ENCODE data around the gene MALT1.
"Not testable (repeated sequence)": the region's sequence is repeated elsewhere in the genome, so short reads cannot be mapped to it uniquely, and the experiment has no call there.

The MALT1 gene

DNA sequence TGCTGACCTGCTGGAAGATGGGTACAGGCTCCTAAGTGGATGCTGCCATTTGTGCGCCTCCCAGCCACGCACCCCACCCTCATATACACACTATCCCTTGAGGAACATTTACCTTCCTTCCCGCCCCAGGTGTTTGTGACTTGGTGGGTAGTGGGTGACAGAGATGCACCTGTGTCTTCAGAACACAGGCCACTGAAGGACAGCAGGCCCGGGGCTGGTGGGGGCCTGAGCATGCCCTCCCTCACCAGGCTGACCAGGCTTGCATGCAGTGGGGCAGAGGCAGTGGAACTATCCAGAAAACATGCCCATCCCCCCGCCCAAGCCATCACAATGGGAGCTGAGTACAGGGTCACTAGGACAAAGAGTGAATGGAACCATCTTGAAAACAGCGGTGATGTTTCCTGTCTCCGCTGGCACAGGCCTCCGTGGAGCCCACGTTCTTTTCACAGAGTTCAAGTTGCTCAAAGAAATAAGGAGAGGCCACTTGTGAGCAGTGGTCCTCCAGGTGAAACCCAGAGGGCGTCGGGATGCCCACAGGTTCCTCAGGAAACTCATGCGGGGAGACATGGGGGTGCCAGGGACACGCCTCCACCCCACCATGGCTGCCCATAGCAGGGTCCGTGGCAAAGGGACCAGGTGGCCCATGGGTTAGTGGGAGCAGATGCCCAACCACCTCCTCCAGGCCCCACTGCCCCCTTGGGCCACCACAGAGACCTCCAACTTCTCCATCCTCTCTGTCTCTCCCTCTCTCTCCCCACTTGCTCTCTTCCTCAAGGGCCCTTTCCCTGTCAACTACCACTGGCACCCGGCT, 90.9 kb downstream of the MALT1 start:
- no peak overlapping the region for H3K9ac ChIP-seq (ENCODE audit: low read depth, low read length)
- H3K4me1 ChIP-seq (ENCODE audit: control insufficient read depth, insufficient read depth, low read length): no peaks in the 10 kb centered on the region
- H3K4me2 ChIP-seq (ENCODE audit: low read length): no peak overlapping the region
- H3K4me3 ChIP-seq (ENCODE audit: low read length): no peak overlapping the region
- H3K36me3 ChIP-seq (ENCODE audit: insufficient read depth, low read length): no peaks in the 10 kb centered on the region
- H3K9me3 ChIP-seq (replicated peaks; ENCODE audit: low read length): no peaks in the 10 kb centered on the region
- peaks cover 35% of the 10 kb centered on the region for H3K27me3 ChIP-seq (ENCODE audit: control insufficient read depth, insufficient read depth, low read length)

GRCh38 chr18:58762781-58763171, 91.5 kb downstream of the MALT1 start:
- H3K9me3 ChIP-seq (replicated peaks; ENCODE audit: low read length): no peaks in the 10 kb centered on the region
- H3K27me3 ChIP-seq (ENCODE audit: control insufficient read depth, insufficient read depth, low read length): peaks cover 35% of the 10 kb centered on the region
- no peaks in the 10 kb centered on the region for H3K36me3 ChIP-seq (ENCODE audit: insufficient read depth, low read length)
- no peak overlapping the region for H3K9ac ChIP-seq (ENCODE audit: low read depth, low read length)
- H3K4me1 ChIP-seq (ENCODE audit: control insufficient read depth, insufficient read depth, low read length): no peaks in the 10 kb centered on the region
- H3K4me2 ChIP-seq (ENCODE audit: low read length): no peak overlapping the region
- H3K4me3 ChIP-seq (ENCODE audit: low read length): no peak overlapping the region

- no peaks in the 10 kb centered on the region for H3K36me3 ChIP-seq (ENCODE audit: insufficient read depth, low read length)
- H3K4me1 ChIP-seq (ENCODE audit: control insufficient read depth, insufficient read depth, low read length): peaks cover 9% of the 10 kb centered on the region
- H3K9ac ChIP-seq (ENCODE audit: low read depth, low read length): no peak overlapping the region
- H3K27me3 ChIP-seq (ENCODE audit: control insufficient read depth, insufficient read depth, low read length): peaks cover 53% of the 10 kb centered on the region
- H3K4me2 ChIP-seq (ENCODE audit: low read length): no peak overlapping the region
- no peaks in the 10 kb centered on the region for H3K9me3 ChIP-seq (replicated peaks; ENCODE audit: low read length)
- no peak overlapping the region for H3K4me3 ChIP-seq (ENCODE audit: low read length)
Measured at GRCh38 chr18:58766164-58766563, 94.9 kb downstream of the MALT1 start.

DNA sequence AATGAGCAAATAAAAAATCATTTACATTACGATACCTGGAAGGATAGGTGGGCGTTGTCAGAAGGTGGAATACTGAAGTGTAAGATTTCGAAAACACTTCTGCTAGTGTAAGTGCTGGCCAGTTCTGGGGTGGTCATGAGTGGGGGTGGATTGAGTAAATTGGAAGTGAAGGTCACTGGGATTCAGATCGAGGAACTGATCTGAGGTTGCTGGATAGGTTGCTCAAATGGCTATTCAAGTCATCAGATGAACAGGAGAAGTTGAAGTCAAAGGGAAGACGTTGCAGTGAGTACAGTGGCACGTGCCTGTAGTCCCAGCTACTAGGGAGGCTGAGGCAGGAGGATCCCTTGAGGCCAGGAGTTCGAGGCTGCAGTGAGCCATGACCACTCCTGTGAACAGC, 95.7 kb downstream of the MALT1 start:
- Histone ChIP-seq H3K4me2 (ENCODE audit: low read length) (no peak overlapping the region), H3K4me1 (ENCODE audit: control insufficient read depth, insufficient read depth, low read length) (peaks cover 9% of the 10 kb centered on the region), H3K27me3 (ENCODE audit: control insufficient read depth, insufficient read depth, low read length) (peaks cover 59% of the 10 kb centered on the region), H3K9ac (ENCODE audit: low read depth, low read length) (no peak overlapping the region), H3K4me3 (ENCODE audit: low read length) (no peak overlapping the region), H3K9me3 (replicated peaks; ENCODE audit: low read length) (no peaks in the 10 kb centered on the region), H3K36me3 (ENCODE audit: insufficient read depth, low read length) (no peaks in the 10 kb centered on the region)

DNA sequence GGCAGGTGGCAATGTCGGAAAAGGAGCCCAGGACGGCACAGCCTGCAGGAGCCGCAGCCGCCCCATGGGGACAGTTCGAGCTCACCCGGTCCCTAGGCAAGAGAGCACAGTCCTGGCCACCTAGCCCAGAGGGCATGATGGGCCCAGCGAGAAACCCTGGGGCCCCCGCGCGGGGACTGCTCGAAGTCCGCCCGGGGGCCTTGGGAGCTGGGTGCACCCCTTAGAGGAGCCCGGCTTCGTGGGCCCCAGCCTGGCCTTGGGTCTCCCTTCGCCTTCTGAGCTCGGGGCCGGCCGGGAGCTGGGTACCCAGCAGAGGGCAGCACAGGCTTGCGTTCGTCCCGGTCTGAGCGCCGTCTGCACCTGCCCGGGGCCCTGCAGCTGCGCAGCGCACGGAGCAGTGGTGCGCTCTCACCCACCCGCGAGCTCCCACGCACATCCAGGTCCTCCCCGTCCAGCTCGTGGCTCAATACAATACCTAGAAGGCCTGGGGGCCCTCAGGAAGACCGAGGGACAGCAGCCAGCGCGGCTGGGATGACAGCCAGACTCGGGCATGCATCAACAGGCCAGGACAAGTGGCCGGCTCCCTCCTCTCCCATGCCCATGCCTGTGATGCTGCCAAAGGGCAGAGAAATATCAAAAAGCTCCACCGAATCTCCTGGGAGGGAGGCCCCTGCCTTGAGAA, 97.2 kb downstream of the MALT1 start:
- no peaks in the 10 kb centered on the region for H3K9me3 ChIP-seq (replicated peaks; ENCODE audit: low read length)
- H3K36me3 ChIP-seq (ENCODE audit: insufficient read depth, low read length): no peaks in the 10 kb centered on the region
- peaks cover 9% of the 10 kb centered on the region for H3K4me1 ChIP-seq (ENCODE audit: control insufficient read depth, insufficient read depth, low read length)
- no peak overlapping the region for H3K9ac ChIP-seq (ENCODE audit: low read depth, low read length)
- H3K4me2 ChIP-seq (ENCODE audit: low read length): peak overlapping the region; percentile 91
- peaks cover 67% of the 10 kb centered on the region for H3K27me3 ChIP-seq (ENCODE audit: control insufficient read depth, insufficient read depth, low read length)
- peak overlapping the region; percentile 65 for H3K4me3 ChIP-seq (ENCODE audit: low read length)

- Histone ChIP-seq H3K4me2 (ENCODE audit: low read length) (no peak overlapping the region), H3K9me3 (replicated peaks; ENCODE audit: low read length) (no peaks in the 10 kb centered on the region), H3K4me1 (ENCODE audit: control insufficient read depth, insufficient read depth, low read length) (peaks cover 9% of the 10 kb centered on the region), H3K36me3 (ENCODE audit: insufficient read depth, low read length) (no peaks in the 10 kb centered on the region), H3K27me3 (ENCODE audit: control insufficient read depth, insufficient read depth, low read length) (peaks cover 67% of the 10 kb centered on the region), H3K9ac (ENCODE audit: low read depth, low read length) (no peak overlapping the region), H3K4me3 (ENCODE audit: low read length) (no peak overlapping the region)
Measured at GRCh38 chr18:58769321-58769720, 98.1 kb downstream of the MALT1 start.

DNA sequence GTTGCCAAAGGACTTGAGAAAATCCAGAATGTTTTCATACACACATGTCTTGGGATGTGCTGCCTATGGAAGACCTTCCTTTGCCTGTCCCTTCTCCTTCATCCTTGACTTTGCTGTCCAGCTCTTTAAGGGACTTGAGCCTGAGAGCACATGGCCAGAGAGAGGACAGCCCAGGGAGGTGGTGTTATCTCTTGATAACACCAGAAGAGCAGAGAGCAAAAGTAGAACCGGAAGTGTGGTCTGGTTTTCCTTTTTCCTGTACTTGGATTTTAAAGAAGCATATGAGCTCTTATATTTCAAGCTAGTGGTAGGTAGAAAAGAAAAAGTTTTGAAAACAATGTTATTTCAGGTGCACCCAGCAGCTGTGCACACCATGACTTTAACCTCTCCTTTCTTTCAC, 99.3 kb downstream of the MALT1 start:
- Histone ChIP-seq H3K9ac (ENCODE audit: low read depth, low read length) (no peak overlapping the region), H3K4me1 (ENCODE audit: control insufficient read depth, insufficient read depth, low read length) (peaks cover 9% of the 10 kb centered on the region), H3K27me3 (ENCODE audit: control insufficient read depth, insufficient read depth, low read length) (peaks cover 58% of the 10 kb centered on the region), H3K4me3 (ENCODE audit: low read length) (no peak overlapping the region), H3K9me3 (replicated peaks; ENCODE audit: low read length) (no peaks in the 10 kb centered on the region), H3K4me2 (ENCODE audit: low read length) (no peak overlapping the region), H3K36me3 (ENCODE audit: insufficient read depth, low read length) (no peaks in the 10 kb centered on the region)

- H3K9me3 ChIP-seq (replicated peaks; ENCODE audit: low read length): no peaks in the 10 kb centered on the region
- no peaks in the 10 kb centered on the region for H3K36me3 ChIP-seq (ENCODE audit: insufficient read depth, low read length)
- H3K4me2 ChIP-seq (ENCODE audit: low read length): no peak overlapping the region
- H3K9ac ChIP-seq (ENCODE audit: low read depth, low read length): no peak overlapping the region
- H3K27me3 ChIP-seq (ENCODE audit: control insufficient read depth, insufficient read depth, low read length): peaks cover 46% of the 10 kb centered on the region
- H3K4me3 ChIP-seq (ENCODE audit: low read length): no peak overlapping the region
- H3K4me1 ChIP-seq (ENCODE audit: control insufficient read depth, insufficient read depth, low read length): peaks cover 9% of the 10 kb centered on the region
Measured at GRCh38 chr18:58772161-58772560, 100.9 kb downstream of the MALT1 start.

DNA sequence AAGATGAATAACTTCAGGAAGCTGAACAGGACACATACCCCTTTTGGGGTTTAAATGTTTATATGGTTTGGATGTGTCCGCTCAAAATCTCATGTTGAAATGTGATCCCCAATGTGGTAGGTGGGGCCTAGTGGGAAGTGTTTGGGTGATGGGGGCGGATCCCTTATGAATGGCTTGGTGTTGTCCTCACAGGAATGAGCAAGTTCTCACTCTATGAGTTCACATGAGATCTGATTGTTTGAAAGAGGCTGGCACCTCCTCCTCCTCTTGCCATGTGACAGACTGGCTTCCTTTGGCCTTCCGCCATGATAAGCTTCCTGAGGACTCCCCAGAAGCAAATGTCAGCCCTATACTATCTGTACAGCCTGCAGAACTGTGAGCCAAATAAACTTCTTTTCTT, 104.8 kb downstream of the MALT1 start:
- Histone ChIP-seq H3K4me3 (ENCODE audit: low read length) (no peak overlapping the region), H3K27me3 (ENCODE audit: control insufficient read depth, insufficient read depth, low read length) (peaks cover 19% of the 10 kb centered on the region), H3K4me2 (ENCODE audit: low read length) (no peak overlapping the region), H3K9me3 (replicated peaks; ENCODE audit: low read length) (no peaks in the 10 kb centered on the region), H3K9ac (ENCODE audit: low read depth, low read length) (no peak overlapping the region), H3K36me3 (ENCODE audit: insufficient read depth, low read length) (no peaks in the 10 kb centered on the region), H3K4me1 (ENCODE audit: control insufficient read depth, insufficient read depth, low read length) (no peaks in the 10 kb centered on the region)

GRCh38 chr18:58776541-58776940, 105.3 kb downstream of the MALT1 start:
- H3K9ac ChIP-seq (ENCODE audit: low read depth, low read length); H3K4me1 ChIP-seq (ENCODE audit: control insufficient read depth, insufficient read depth, low read length); H3K4me3 ChIP-seq (ENCODE audit: low read length); H3K36me3 ChIP-seq (ENCODE audit: insufficient read depth, low read length); H3K4me2 ChIP-seq (ENCODE audit: low read length); H3K9me3 ChIP-seq (replicated peaks; ENCODE audit: low read length): not testable (repeated sequence)
- peaks cover 16% of the 10 kb centered on the region for H3K27me3 ChIP-seq (ENCODE audit: control insufficient read depth, insufficient read depth, low read length)

GRCh38 chr18:58777471-58777870, 106.2 kb downstream of the MALT1 start:
- Histone ChIP-seq H3K9me3 (replicated peaks; ENCODE audit: low read length) (no peaks in the 10 kb centered on the region), H3K9ac (ENCODE audit: low read depth, low read length) (no peak overlapping the region), H3K27me3 (ENCODE audit: control insufficient read depth, insufficient read depth, low read length) (peaks cover 7% of the 10 kb centered on the region), H3K4me2 (ENCODE audit: low read length) (no peak overlapping the region), H3K4me3 (ENCODE audit: low read length) (no peak overlapping the region), H3K4me1 (ENCODE audit: control insufficient read depth, insufficient read depth, low read length) (no peaks in the 10 kb centered on the region), H3K36me3 (ENCODE audit: insufficient read depth, low read length) (no peaks in the 10 kb centered on the region)

DNA sequence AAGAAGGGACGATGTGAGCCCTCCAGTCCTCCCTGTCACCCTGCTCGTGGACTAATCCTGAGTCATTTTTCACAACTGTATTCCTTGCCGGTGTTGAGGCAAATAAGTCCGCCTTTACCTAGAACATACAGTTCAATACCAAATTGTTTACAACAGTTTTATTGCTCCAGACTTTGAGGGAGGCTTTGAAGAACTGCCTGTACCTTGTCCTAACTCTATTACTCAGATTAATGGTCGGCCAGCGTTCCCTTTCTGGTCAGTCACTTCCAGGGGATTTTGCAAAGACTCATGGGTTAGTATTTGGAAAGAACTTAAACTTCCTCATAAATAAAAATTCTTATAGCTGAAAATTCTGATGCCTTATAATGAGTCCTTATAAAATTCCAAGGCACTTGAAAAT, 108.3 kb downstream of the MALT1 start:
- no peak overlapping the region for H3K4me3 ChIP-seq (ENCODE audit: low read length)
- no peaks in the 10 kb centered on the region for H3K4me1 ChIP-seq (ENCODE audit: control insufficient read depth, insufficient read depth, low read length)
- no peaks in the 10 kb centered on the region for H3K9me3 ChIP-seq (replicated peaks; ENCODE audit: low read length)
- no peak overlapping the region for H3K4me2 ChIP-seq (ENCODE audit: low read length)
- H3K36me3 ChIP-seq (ENCODE audit: insufficient read depth, low read length): no peaks in the 10 kb centered on the region
- no peak overlapping the region for H3K9ac ChIP-seq (ENCODE audit: low read depth, low read length)
- H3K27me3 ChIP-seq (ENCODE audit: control insufficient read depth, insufficient read depth, low read length): peaks cover 4% of the 10 kb centered on the region
